Peyer's patch (tissue), 4 donors: Measurements from ENCODE around the gene TMEM25. TPM values are rescaled to one million over a fixed set of nuclear protein-coding genes. Genes with fewer than 3 reads are reported as not detected.
"Not testable (repeated sequence)": the region's sequence is repeated elsewhere in the genome, so short reads cannot be mapped to it uniquely, and the experiment has no call there.

ENCODE experiments used
- DNase-seq, 3 donors: peaks; one replicate each; pipeline ENCODE4 v3.0.0-alpha.2; 2017 to 2019
- H3K27ac ChIP-seq, 4 donors: fragments of 200-600 bp; sonication (generic); one replicate each; pipeline ENCODE4 v1.5.1; 2016 to 2019
- H3K27me3 ChIP-seq, 2 donors: fragments of 200-600 bp; sonication (generic); one replicate each; pipeline ENCODE4 v1.5.1; 2019
- H3K36me3 ChIP-seq, 3 donors: fragments of 200-600 bp; sonication (generic); one replicate each; pipeline ENCODE4 v1.5.1; 2016 to 2019
- H3K4me1 ChIP-seq, 4 donors: fragments of 200-600 bp; sonication (generic); one replicate each; pipeline ENCODE4 v1.5.1; 2016 to 2019
- H3K4me3 ChIP-seq, 4 donors: fragments of 200-600 bp; sonication (generic); 1 replicate in 3 of 4; 2 replicates in 1 of 4; pipeline ENCODE4 v1.5.1; 2016 to 2019; ENCODE audit warnings: mild to moderate bottlenecking in 1 of 4
- H3K9me3 ChIP-seq, 4 donors: fragments of 200-600 bp; sonication (generic); one replicate each; pipeline ENCODE4 v1.5.1; 2016 to 2019; ENCODE audit warnings: mild to moderate bottlenecking in 1 of 4
- CTCF ChIP-seq, 6 experiments: fragments of 450-650 bp in 4 of 6; fragments of 200-600 bp in 2 of 6; sonication (generic) in 1 of 6; IDR thresholded peaks; one replicate each; pipeline ENCODE4 v1.5.1; 2017 to 2019; ENCODE audit warnings: antibody characterized with exemption in 6 of 6, mild to moderate bottlenecking in 3 of 6, moderate library complexity in 1 of 6
- POLR2A ChIP-seq, 2 donors: fragments of 450-650 bp; IDR thresholded peaks; one replicate each; pipeline ENCODE4 v1.5.1; 2017; ENCODE audit warnings: antibody characterized with exemption in 2 of 2, mild to moderate bottlenecking in 2 of 2, moderate library complexity in 2 of 2
- total RNA-seq, 4 donors: library from RNA; depleted of rRNA; stranded (reverse); fragments of >200 nt; gene quantifications; one replicate each; pipeline ENCODE4 v1.1.0, GENCODE V29; 2016

TMEM25 gene
- total RNA-seq, 4 donors from 2014 or later: 48.7 to 263 (median 204) TPM

GRCh38 chr11:118572981-118573550 lies 42.1 kb downstream of the TMEM25 start:
- Histone ChIP-seq H3K36me3 (no peaks in the 10 kb centered on the region), H3K27me3 (no peaks in the 10 kb centered on the region), H3K9me3 (no peaks in the 10 kb centered on the region), H3K4me3 (peak overlapping the region; percentile 89 to 99 (median 94)), H3K4me1 (peaks cover 3 to 26% (median 13%) of the 10 kb centered on the region in 4 donors), H3K27ac (peak overlapping the region; percentile 95 to 99 (median 98))
- DNase-seq: no peak
- no peak for TF ChIP-seq POLR2A (IDR thresholded peaks at IDR 0.05)
- no peak for TF ChIP-seq CTCF (IDR thresholded peaks at IDR 0.05)

GRCh38 chr11:118574636-118575035 lies 43.6 kb downstream of the TMEM25 start:
- Histone ChIP-seq H3K4me3 (peak overlapping the region in 1 of 4 donors; percentile 96), H3K9me3 (no peaks in the 10 kb centered on the region), H3K27me3 (no peaks in the 10 kb centered on the region), H3K27ac (no peak overlapping the region), H3K4me1 (peaks cover 3 to 30% (median 13%) of the 10 kb centered on the region in 4 donors), H3K36me3 (no peaks in the 10 kb centered on the region)
- DNase-seq: no peak
- TF ChIP-seq POLR2A (IDR thresholded peaks at IDR 0.05) (no peak), CTCF (IDR thresholded peaks at IDR 0.05) (no peak)

GRCh38 chr11:118577995-118578394 lies 47.0 kb downstream of the TMEM25 start:
- peaks cover 0 to 19% (median 0%) of the 10 kb centered on the region in 3 donors for H3K36me3 ChIP-seq
- DNase-seq, H3K9me3 ChIP-seq, H3K27me3 ChIP-seq, H3K4me3 ChIP-seq, H3K27ac ChIP-seq: not testable (repeated sequence)
- H3K4me1 ChIP-seq: peaks cover 3 to 30% (median 13%) of the 10 kb centered on the region in 4 donors

GRCh38 chr11:118581057-118581456 lies 50.1 kb downstream of the TMEM25 start:
- Histone ChIP-seq H3K27ac (no peak overlapping the region), H3K4me1 (peaks cover 0 to 4% (median 0%) of the 10 kb centered on the region in 4 donors), H3K4me3 (no peak overlapping the region), H3K36me3 (peaks cover 0 to 49% (median 0%) of the 10 kb centered on the region in 3 donors), H3K9me3 (no peaks in the 10 kb centered on the region), H3K27me3 (no peaks in the 10 kb centered on the region)
- TF ChIP-seq CTCF (IDR thresholded peaks at IDR 0.05) (no peak), POLR2A (IDR thresholded peaks at IDR 0.05) (no peak)
- no peak for DNase-seq

Other genes starting within 250 kb of the TMEM25 start
- 1 to 10 TPM; 6.6 to 9.9 (median 8.7) TPM for gene CD3E, start 226.5 kb upstream of the TMEM25 start, total RNA-seq
- gene CD3D, start 188.5 kb upstream of the TMEM25 start, total RNA-seq: 10 to 100 TPM; 15.4 to 26.6 (median 21.1) TPM
- 1 to 10 TPM; 4.7 to 7.0 (median 5.4) TPM for gene CD3G, start 186.8 kb upstream of the TMEM25 start, total RNA-seq
- 10 to 100 TPM; 47.7 to 60.1 (median 54.1) TPM for gene UBE4A, start 171.6 kb upstream of the TMEM25 start, total RNA-seq
- 10 to 100 TPM; 38.5 to 89.8 (median 51.6) TPM for gene ATP5MG, start 129.6 kb upstream of the TMEM25 start, total RNA-seq
- 100 to 1,000 TPM in 1 of 4 donors, 10 to 100 TPM in 3; 46.6 to 110 (median 74.3) TPM for gene KMT2A, start 94.7 kb upstream of the TMEM25 start, total RNA-seq
- gene TTC36, start 3.7 kb upstream of the TMEM25 start, total RNA-seq: 10 to 100 TPM in 3 of 4 donors, 1 to 10 TPM in 1; 5.8 to 68.4 (median 37.5) TPM
- 10 to 100 TPM; 12.5 to 32.2 (median 14.4) TPM for gene IFT46, start 34.7 kb downstream of the TMEM25 start, total RNA-seq
- gene ARCN1, start 41.2 kb downstream of the TMEM25 start, total RNA-seq: 100 to 1,000 TPM in 2 of 4 donors, 10 to 100 TPM in 2; 54.5 to 116 (median 91.0) TPM
- 100 to 1,000 TPM in 2 of 4 donors, 10 to 100 TPM in 2; 32.4 to 380 (median 93.8) TPM for gene PHLDB1, start 76.4 kb downstream of the TMEM25 start, total RNA-seq
- 10 to 100 TPM; 18.9 to 53.4 (median 32.6) TPM for gene TREH, start 148.5 kb downstream of the TMEM25 start, total RNA-seq